NCI-H1105 (cell line): Measurements from ENCODE around the gene ST8SIA1.
"Not testable (repeated sequence)": the region's sequence is repeated elsewhere in the genome, so short reads cannot be mapped to it uniquely, and the experiment has no call there.

Source experiments
- DNase-seq: peaks from one replicate; lab custom pipeline; 2025; lab: John Stamatoyannopoulos, UW

Gene ST8SIA1

DNA sequence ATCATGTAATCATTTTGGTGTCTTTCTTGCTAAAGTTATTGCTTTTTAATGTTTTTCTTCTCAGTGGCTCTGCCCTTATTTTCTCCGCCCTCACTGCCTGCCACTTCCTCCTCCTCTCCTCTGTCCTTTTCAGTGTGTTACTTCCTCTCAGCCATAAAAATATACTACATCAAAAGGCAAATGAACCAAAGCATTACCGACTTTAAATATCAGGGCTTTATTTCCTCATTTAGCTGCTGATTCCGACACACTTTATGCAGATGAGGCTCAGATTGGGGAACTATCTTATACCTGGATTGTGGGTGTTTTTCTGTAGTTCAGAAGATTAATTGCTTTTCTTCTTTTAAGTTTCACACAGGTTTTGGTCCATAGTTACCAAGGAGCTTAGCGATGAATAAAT is 170.4 kb downstream of the ST8SIA1 start:
- no peak for DNase-seq

- DNase-seq, result no peak
These were observed 170.9 kb downstream of the ST8SIA1 start for GRCh38 chr12:22163594-22163993.

DNA sequence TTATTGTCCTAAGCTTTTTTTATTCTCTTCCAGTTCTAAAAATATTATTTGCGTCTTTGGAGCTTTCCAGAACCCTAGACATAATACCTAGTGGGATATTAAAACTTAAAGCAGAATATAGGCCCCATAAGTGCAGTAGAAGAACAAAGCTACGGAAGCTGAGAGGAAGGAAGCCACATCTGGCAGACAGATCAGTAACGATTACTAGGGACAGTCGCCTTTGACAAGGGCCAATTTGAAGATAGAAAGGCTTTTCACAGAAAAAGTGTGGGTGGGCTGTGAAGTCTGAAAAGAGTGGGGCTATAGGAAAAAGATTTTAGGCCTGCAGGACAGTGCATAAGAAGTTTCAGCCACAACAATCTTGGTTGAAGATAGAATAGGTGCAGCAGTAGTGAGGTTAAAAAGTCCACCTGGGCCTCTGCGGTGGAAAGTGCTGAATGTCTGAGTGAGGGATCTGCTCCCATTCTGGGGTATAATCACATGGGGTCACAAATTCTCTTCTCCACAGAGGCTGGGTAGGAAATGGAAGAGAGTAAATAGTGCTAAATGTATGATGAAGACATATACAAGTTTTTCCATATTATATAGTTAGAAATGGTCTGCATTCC is 174.0 kb downstream of the ST8SIA1 start:
- no peak for DNase-seq

DNA sequence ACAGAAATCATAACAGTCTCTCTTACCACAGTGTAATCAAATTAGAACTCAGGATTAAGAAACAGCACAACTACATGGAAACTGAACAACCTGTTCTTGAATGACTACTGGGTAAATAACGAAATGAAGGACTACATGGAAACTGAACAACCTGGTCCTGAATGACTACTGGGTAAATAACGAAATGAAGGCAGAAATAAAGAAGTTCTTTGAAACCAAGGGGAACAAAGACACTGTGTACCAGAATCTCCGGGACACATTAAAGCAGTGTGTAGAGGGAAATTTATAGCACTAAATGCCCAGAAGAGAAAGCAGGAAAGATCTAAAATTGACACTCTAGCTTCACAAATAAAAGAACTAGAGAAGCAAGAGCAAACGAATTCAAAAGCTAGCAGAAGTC is 185.2 kb downstream of the ST8SIA1 start:
- DNase-seq, result not testable (repeated sequence)

- DNase-seq, result not testable (repeated sequence)
These were observed 187.8 kb downstream of the ST8SIA1 start for GRCh38 chr12:22146686-22147085.
